Measurements from ENCODE around the gene ZMIZ1. TPM values are rescaled to one million over a fixed set of nuclear protein-coding genes. Genes with fewer than 3 reads are reported as not detected.

ZMIZ1 gene
- polyA plus RNA-seq, 3 donors, result 3.3 to 64.6 (median 8.9) TPM

DNA sequence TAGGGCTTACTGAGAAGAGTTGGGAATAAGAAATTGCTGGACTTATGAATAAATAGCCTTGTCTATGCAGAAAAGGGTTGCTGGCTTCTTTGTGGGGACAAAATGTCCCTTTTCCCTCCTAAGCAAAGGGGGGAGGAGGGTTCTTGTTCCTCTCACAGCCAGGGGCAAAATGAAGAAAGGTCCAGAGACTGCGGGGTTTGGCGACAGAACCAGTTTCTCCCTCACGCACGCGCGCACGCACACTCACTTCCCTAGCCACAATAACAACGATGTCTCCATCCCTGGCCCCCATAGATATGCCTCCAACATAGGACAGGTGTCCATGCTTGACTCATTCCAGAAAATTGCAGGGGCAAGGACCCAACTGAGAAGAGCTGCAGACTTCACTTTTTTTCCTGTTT, 3.3 kb downstream of the ZMIZ1 start:
- Histone ChIP-seq H3K9me3 (replicated peaks in 1 of 2; ENCODE audit: control insufficient read depth in 1 of 2, insufficient read depth in 1 of 2, low read length in 2 of 2) (no peaks in the 10 kb centered on the region), H3K79me2 (ENCODE audit: insufficient read depth, low read length) (peaks cover 77% of the 10 kb centered on the region), H3K27me3 (ENCODE audit: control insufficient read depth in 2 of 2, insufficient read depth in 2 of 2, low read length in 2 of 2) (no peaks in the 10 kb centered on the region), H3K9ac (ENCODE audit: insufficient read depth, low read length, poor library complexity, severe bottlenecking) (no peak overlapping the region), H3K36me3 (replicated peaks in 1 of 2; ENCODE audit: control insufficient read depth in 1 of 2, insufficient read depth in 2 of 2, low read length in 2 of 2) (no peaks in the 10 kb centered on the region), H3K27ac (ENCODE audit: low read depth in 1 of 2, low read length in 2 of 2) (no peak overlapping the region), H2AFZ (ENCODE audit: insufficient read depth, low read depth, low read length, poor library complexity, severe bottlenecking) (no peak overlapping the region), H3K4me2 (replicated peaks; ENCODE audit: extremely low read depth, low read length, poor library complexity, severe bottlenecking) (peak overlapping the region; percentile 96), H3K4me1 (ENCODE audit: control insufficient read depth in 1 of 2, insufficient read depth in 2 of 2, low read length in 2 of 2) (peaks cover 70 to 77% of the 10 kb centered on the region in 2 donors), H3K4me3 (replicated peaks in 1 of 3; ENCODE audit: low read depth in 2 of 3, low read length in 3 of 3) (peak overlapping the region in 1 of 3 experiments; percentile 99), H4K20me1 (ENCODE audit: insufficient read depth, low read length) (peaks cover 71% of the 10 kb centered on the region)
- intact Hi-C loops (cut with micrococcal nuclease), result loop anchor here (2.0 to 5.0 kb wide), 3 partner anchors 15 to 70 kb away; no protein-coding TSS in a partner anchor
- 11% methylated on average over 8 of the region's 8 CpGs for whole genome bisulfite sequencing (ENCODE audit: insufficient coverage)
- Mint-ChIP-seq H3K9me3 (peaks cover 0 to 3% (median 0%) of the 10 kb centered on the region in 7 donors), H3K27me3 (ENCODE audit: low read depth in 3 of 3) (peaks cover 1 to 2% (median 1%) of the 10 kb centered on the region in 3 donors), H3K36me3 (peaks cover 9 to 22% of the 10 kb centered on the region in 2 donors), H3K4me3 (peak overlapping the region; percentile 96 to 98), H3K27ac (peak overlapping the region in 6 of 7 donors; percentile 15 to 78 (median 50)), H3K4me1 (peaks cover 68% of the 10 kb centered on the region)
- DNase-seq, result peak in 2 of 3 donors; percentile 38 to 52
- TF ChIP-seq, protein P1, sequence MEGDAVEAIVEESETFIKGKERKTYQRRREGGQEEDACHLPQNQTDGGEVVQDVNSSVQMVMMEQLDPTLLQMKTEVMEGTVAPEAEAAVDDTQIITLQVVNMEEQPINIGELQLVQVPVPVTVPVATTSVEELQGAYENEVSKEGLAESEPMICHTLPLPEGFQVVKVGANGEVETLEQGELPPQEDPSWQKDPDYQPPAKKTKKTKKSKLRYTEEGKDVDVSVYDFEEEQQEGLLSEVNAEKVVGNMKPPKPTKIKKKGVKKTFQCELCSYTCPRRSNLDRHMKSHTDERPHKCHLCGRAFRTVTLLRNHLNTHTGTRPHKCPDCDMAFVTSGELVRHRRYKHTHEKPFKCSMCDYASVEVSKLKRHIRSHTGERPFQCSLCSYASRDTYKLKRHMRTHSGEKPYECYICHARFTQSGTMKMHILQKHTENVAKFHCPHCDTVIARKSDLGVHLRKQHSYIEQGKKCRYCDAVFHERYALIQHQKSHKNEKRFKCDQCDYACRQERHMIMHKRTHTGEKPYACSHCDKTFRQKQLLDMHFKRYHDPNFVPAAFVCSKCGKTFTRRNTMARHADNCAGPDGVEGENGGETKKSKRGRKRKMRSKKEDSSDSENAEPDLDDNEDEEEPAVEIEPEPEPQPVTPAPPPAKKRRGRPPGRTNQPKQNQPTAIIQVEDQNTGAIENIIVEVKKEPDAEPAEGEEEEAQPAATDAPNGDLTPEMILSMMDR (IDR thresholded peaks at IDR 0.05), result no peak

DNA sequence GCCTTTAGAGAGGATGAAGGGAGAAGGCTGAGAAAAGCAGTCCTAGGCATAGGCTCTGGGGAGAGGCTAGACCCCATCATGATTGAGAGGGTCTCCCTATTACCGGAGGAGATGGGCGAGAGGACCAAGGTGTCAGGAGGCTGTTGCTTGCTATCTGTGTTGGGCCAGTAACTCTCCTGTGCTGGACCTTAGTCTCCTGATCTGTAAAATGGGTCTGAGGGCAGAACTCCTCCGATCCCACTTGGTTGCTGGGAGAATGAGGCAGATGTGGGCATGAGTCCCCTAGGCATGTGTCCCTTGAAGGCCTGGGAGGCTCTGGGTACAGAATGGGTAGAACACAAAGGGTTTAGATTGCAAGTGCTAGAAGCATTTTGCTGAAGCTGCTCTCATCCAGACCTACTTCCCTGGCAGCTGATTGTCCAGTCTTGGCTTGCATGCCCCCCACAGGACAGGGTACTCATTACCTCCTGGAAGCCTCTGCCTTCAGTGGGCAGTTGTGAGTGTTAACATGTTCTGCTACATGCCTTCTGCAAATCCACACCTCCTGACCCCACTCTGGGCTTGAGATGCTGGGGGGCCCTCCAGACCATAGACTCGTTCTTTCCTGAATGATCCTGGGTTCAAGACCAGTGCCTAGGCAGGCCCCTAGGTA, 4.4 kb downstream of the ZMIZ1 start:
- no peaks in the 10 kb centered on the region for H3K27me3 ChIP-seq (ENCODE audit: control insufficient read depth in 2 of 2, insufficient read depth in 2 of 2, low read length in 2 of 2)
- Mint-ChIP-seq H3K4me1 (peaks cover 73% of the 10 kb centered on the region), H3K27ac (peak overlapping the region in 5 of 7 donors; percentile 14 to 39 (median 35)), H3K27me3 (ENCODE audit: low read depth in 3 of 3) (peaks cover 0 to 2% (median 0%) of the 10 kb centered on the region in 3 donors), H3K36me3 (peaks cover 9 to 23% of the 10 kb centered on the region in 2 donors), H3K4me3 (peak overlapping the region; percentile 63 to 98), H3K9me3 (peaks cover 0 to 3% (median 0%) of the 10 kb centered on the region in 7 donors)
- peaks cover 76 to 79% of the 10 kb centered on the region in 2 donors for H3K4me1 ChIP-seq (ENCODE audit: control insufficient read depth in 1 of 2, insufficient read depth in 2 of 2, low read length in 2 of 2)
- H3K36me3 ChIP-seq (replicated peaks in 1 of 2; ENCODE audit: control insufficient read depth in 1 of 2, insufficient read depth in 2 of 2, low read length in 2 of 2), result no peaks in the 10 kb centered on the region
- no peak overlapping the region for H2AFZ ChIP-seq (ENCODE audit: insufficient read depth, low read depth, low read length, poor library complexity, severe bottlenecking)
- DNase-seq, result no peak
- no peak overlapping the region for H3K27ac ChIP-seq (ENCODE audit: low read depth in 1 of 2, low read length in 2 of 2)
- H3K9me3 ChIP-seq (replicated peaks in 1 of 2; ENCODE audit: control insufficient read depth in 1 of 2, insufficient read depth in 1 of 2, low read length in 2 of 2), result no peaks in the 10 kb centered on the region
- TF ChIP-seq, protein P1 (IDR thresholded peaks at IDR 0.05), result no peak
- 86% methylated on average over 4 of the region's 4 CpGs for WGBS (ENCODE audit: insufficient coverage)
- peaks cover 88% of the 10 kb centered on the region for H3K79me2 ChIP-seq (ENCODE audit: insufficient read depth, low read length)
- peaks cover 82% of the 10 kb centered on the region for H4K20me1 ChIP-seq (ENCODE audit: insufficient read depth, low read length)
- intact Hi-C loops (cut with micrococcal nuclease), result loop anchor here (2.0 to 5.0 kb wide), 3 partner anchors 14 to 69 kb away; no protein-coding TSS in a partner anchor
- H3K4me3 ChIP-seq (replicated peaks in 1 of 3; ENCODE audit: low read depth in 2 of 3, low read length in 3 of 3), result peak overlapping the region in 1 of 3 experiments; percentile 99
- H3K4me2 ChIP-seq (replicated peaks; ENCODE audit: extremely low read depth, low read length, poor library complexity, severe bottlenecking), result peak overlapping the region; percentile 19
- H3K9ac ChIP-seq (ENCODE audit: insufficient read depth, low read length, poor library complexity, severe bottlenecking), result no peak overlapping the region
